HepG2 (cell line): ENCODE data around the gene FAM24A.

ENCODE experiments used
- ATF3 ChIP-seq: sonication (generic); formaldehyde crosslinking; IDR thresholded peaks from 2 replicates; pipeline ENCODE4 v1.4.0; 2020; ENCODE audit warnings: missing genetic modification reagents
- CTCF ChIP-seq: sonication (generic); formaldehyde crosslinking; IDR thresholded peaks from 2 replicates; pipeline ENCODE4 v1.5.0; 2020; ENCODE audit warnings: mild to moderate bottlenecking, missing genetic modification reagents, moderate library complexity
- MYC ChIP-seq: sonication (generic); formaldehyde crosslinking; IDR thresholded peaks from 2 replicates; pipeline ENCODE4 v1.9.0; 2021; ENCODE audit warnings: missing genetic modification reagents, borderline replicate concordance
- SOX6 ChIP-seq, 2 experiments: fragments of 450-650 bp in 1 of 2; sonication (generic) in 1 of 2; formaldehyde crosslinking in 1 of 2; IDR thresholded peaks; 2 replicates each; pipeline versions ENCODE4 v1.4.0 to v1.6.1; 2017 to 2020; ENCODE audit warnings: antibody characterized with exemption in 1 of 2, mild to moderate bottlenecking in 1 of 2, missing genetic modification reagents in 1 of 2

DNA sequence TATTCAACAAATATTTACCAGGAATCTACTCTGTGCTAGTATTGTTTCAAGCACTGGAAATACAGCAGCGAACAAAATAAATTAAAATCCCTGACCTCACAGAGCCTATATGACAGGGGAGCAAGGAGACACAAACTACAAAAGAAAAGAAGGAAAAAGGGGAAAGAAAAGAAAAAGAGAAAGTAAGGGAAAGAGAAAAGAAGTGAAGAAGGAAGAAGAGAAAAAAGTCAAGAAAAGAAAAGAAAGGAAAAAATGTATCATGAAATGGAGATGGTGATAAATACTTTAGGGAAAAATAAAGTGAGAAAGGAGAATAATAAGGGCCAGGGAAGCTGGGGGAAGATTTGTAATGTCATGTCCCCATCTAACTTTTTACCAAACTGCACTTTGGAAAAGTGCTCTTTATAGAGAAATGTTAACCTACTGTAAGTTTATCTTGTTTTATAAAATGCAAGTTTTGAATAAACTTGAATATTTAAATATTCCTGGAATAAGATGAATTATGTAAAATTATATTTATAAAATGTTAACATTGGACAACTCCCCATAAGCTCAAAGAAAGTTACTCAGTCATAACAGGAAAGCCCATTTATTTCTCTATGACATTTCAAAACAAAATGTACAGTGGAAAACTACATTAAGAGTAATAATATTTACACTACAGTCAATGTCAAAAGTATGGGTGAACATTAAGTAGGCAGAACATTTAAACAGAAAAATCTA, 28.9 kb downstream of the FAM24A start:
- TF ChIP-seq MYC, result no peak
- TF ChIP-seq SOX6 (IDR thresholded peaks at IDR 0.05), result no peak
- no peak for TF ChIP-seq SOX6 (CRISPR knock-in tag; IDR thresholded peaks at IDR 0.05)
- no peak for TF ChIP-seq CTCF
- no peak for TF ChIP-seq ATF3 (CRISPR knock-in tag)
